Vagina (tissue), 2 donors: Measurements from ENCODE around the gene PHACTR2. TPM values are rescaled to one million over a fixed set of nuclear protein-coding genes. Genes with fewer than 3 reads are reported as not detected.

Experiments
- DNase-seq, 2 donors: peaks; one replicate each; pipeline ENCODE4 v3.0.0-alpha.2; 2017; ENCODE audit errors: extremely low spot score in 2 of 2
- H3K27ac ChIP-seq: fragments of 200-600 bp; sonication (generic); one replicate; pipeline ENCODE4 v1.5.1; 2019
- H3K27me3 ChIP-seq: fragments of 200-600 bp; sonication (generic); one replicate; pipeline ENCODE4 v1.5.1; 2019
- H3K36me3 ChIP-seq, 2 donors: fragments of 200-600 bp; sonication (generic); one replicate each; pipeline ENCODE4 v1.5.1; 2017 to 2019
- H3K4me1 ChIP-seq: fragments of 200-600 bp; sonication (generic); one replicate; pipeline ENCODE4 v1.5.1; 2019
- H3K4me3 ChIP-seq, 2 donors: fragments of 200-600 bp; sonication (generic); 1 replicate in 1 of 2; 2 replicates in 1 of 2; pipeline ENCODE4 v1.5.1; 2016 to 2019
- H3K9me3 ChIP-seq: fragments of 200-600 bp; sonication (generic); one replicate; pipeline ENCODE4 v1.5.1; 2019
- POLR2A ChIP-seq, 2 donors: fragments of 450-650 bp; IDR thresholded peaks; one replicate each; pipeline ENCODE4 v1.6.1; 2017; ENCODE audit warnings: antibody characterized with exemption in 2 of 2, mild to moderate bottlenecking in 2 of 2, moderate library complexity in 2 of 2
- POLR2AphosphoS5 ChIP-seq, 2 donors: sonication (generic); formaldehyde crosslinking; IDR thresholded peaks; one replicate each; pipeline ENCODE4 v1.9.0; 2017; ENCODE audit warnings: antibody characterized with exemption in 2 of 2, mild to moderate bottlenecking in 2 of 2, low read depth in 1 of 2; ENCODE audit not compliant: insufficient read depth in 1 of 2
- intact Hi-C: fragments of 100-400 bp; cut with DNase I; formaldehyde crosslinking; loops from one replicate; pipeline ENCODE4 v1.15.1; 2023
- total RNA-seq: library from RNA; depleted of rRNA; stranded (reverse); fragments of >200 nt; gene quantifications from one replicate; pipeline ENCODE4 v1.2.3, GENCODE V29; 2016
- TF ChIP-seq, protein P1 (sequence below), 3 experiments: fragments of 450-650 bp in 2 of 3; fragments of 200-600 bp in 1 of 3; sonication (generic) in 1 of 3; IDR thresholded peaks; one replicate each; pipeline ENCODE4 v1.5.1; 2017 to 2019; ENCODE audit warnings: antibody characterized with exemption in 3 of 3, mild to moderate bottlenecking in 2 of 3, moderate library complexity in 2 of 3

The PHACTR2 gene
- total RNA-seq, 1 donor from 2014 or later = 61.6 TPM

DNA sequence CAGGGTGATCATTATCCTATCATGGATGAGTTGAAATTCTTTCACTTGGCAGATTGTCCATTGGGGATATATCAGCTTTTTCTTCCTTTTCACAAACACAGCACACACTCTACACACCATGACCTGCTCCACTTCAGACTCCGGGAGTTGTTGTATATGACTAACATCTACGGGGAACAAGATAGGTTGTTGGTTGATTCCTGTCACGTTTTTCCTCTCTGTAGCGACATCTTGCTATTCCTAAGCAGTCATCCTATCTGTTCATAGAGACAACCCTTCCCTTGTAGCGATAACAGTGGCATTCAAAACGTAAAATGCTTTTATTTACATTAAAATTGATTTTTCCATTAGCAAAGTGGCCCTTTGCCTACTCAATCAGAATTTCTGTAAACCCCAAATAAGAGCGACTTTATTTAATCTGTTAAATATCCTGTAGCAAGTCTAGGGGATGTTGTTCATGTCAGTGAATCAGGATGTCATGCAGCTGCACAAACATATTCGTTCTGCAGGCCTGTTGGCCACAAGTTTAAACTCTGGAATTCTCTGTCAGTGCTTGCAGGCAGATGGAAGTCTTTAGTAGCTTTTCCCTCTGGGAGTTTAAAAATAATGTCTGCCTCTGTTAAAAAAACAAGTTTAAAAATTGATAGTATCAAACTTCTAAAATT lies 23.1 kb downstream of the PHACTR2 start:
- Histone ChIP-seq H3K4me1 (peaks cover 47% of the 10 kb centered on the region), H3K27ac (peak overlapping the region; percentile 60)

DNA sequence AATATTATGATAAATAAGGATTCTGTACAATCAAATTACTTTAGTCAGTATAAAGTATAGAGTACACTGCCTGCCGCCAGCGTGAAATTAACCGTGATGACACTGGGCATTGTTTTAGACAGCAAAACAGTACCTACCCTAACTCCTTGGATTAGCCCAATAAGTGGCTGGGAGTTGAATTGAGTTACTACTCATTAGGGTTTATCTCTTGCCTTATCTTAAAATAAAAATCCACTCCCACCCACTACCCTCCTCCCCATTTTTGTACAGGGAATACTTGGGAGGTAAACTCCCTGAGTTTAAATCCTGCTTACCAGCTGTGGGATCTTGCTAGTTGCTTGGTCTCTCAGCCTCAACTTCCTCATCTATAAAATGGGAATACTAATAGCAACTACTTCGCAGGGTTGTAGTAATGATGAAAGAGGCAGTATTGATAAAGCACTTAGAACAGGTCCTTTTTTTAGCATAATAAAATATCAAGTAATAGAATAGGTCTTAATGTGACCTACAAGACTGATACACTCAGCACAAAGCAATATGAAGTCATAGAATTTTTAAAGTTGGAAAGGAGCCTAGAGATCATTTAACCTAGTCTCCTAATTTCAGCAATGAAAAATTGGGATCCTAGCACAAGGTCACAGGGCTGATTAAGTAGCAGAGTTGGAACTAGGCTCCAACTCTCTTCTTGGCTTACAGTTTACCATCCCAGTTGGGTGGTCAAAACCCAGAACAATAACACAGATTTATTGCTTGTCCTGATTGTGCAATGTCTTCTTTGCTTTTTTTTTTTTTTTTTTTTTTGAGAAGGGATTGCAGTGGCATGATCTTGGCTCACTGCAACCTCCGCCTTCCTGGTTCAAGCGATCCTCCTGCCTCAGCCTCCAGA lies 23.8 kb downstream of the PHACTR2 start:
- H3K27ac ChIP-seq = peak overlapping the region; percentile 60
- no peak overlapping the region for H3K4me3 ChIP-seq
- no peaks in the 10 kb centered on the region for H3K9me3 ChIP-seq
- no peaks in the 10 kb centered on the region for H3K27me3 ChIP-seq
- no peak for DNase-seq
- intact Hi-C loops = no loop called here
- TF ChIP-seq, protein P1, sequence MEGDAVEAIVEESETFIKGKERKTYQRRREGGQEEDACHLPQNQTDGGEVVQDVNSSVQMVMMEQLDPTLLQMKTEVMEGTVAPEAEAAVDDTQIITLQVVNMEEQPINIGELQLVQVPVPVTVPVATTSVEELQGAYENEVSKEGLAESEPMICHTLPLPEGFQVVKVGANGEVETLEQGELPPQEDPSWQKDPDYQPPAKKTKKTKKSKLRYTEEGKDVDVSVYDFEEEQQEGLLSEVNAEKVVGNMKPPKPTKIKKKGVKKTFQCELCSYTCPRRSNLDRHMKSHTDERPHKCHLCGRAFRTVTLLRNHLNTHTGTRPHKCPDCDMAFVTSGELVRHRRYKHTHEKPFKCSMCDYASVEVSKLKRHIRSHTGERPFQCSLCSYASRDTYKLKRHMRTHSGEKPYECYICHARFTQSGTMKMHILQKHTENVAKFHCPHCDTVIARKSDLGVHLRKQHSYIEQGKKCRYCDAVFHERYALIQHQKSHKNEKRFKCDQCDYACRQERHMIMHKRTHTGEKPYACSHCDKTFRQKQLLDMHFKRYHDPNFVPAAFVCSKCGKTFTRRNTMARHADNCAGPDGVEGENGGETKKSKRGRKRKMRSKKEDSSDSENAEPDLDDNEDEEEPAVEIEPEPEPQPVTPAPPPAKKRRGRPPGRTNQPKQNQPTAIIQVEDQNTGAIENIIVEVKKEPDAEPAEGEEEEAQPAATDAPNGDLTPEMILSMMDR (IDR thresholded peaks at IDR 0.05) = no peak
- peak in 1 of 2 donors; percentile 13 for TF ChIP-seq POLR2AphosphoS5 (IDR thresholded peaks at IDR 0.05; ENCODE audit: insufficient read depth in 1 of 2, low read depth in 1 of 2)
- H3K4me1 ChIP-seq = peaks cover 43% of the 10 kb centered on the region
- no peaks in the 10 kb centered on the region for H3K36me3 ChIP-seq

More for the DNA sequence above, 23.1 kb downstream of the PHACTR2 start:
- TF ChIP-seq POLR2AphosphoS5 (IDR thresholded peaks at IDR 0.05; ENCODE audit: insufficient read depth in 1 of 2, low read depth in 1 of 2) = no peak
- no peak for TF ChIP-seq POLR2A (IDR thresholded peaks at IDR 0.05)
- TF ChIP-seq, protein P1 (IDR thresholded peaks at IDR 0.05) = no peak
- H3K9me3 ChIP-seq = no peaks in the 10 kb centered on the region
- H3K36me3 ChIP-seq = no peaks in the 10 kb centered on the region
- DNase-seq = no peak
- intact Hi-C loops = no loop called here
- H3K27me3 ChIP-seq = no peaks in the 10 kb centered on the region
- no peak overlapping the region for H3K4me3 ChIP-seq

DNA sequence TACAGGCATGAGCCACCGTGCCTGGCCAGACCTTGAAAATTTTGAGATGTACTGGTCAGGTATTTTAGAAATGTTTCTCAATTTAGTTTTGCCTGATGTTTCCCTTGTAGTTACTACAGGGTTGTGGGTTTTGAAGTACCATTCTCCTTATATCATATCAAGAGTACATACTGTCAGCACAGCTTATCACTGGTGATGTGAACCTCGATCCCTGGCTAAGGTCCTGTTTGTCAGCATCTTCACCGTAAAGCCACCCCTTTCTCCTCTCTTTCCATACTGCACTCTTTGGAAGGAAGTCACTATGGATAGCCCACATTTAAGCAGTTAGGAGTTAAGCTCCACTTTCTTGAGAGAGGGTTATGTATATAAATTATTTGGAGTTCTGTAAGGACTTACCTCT lies 27.8 kb downstream of the PHACTR2 start:
- Histone ChIP-seq H3K27ac (no peak overlapping the region), H3K36me3 (no peaks in the 10 kb centered on the region), H3K4me1 (peaks cover 11% of the 10 kb centered on the region), H3K9me3 (no peaks in the 10 kb centered on the region), H3K4me3 (no peak overlapping the region), H3K27me3 (no peaks in the 10 kb centered on the region)
- intact Hi-C loops = no loop called here
- TF ChIP-seq, protein P1 (IDR thresholded peaks at IDR 0.05) = no peak
- TF ChIP-seq POLR2AphosphoS5 (IDR thresholded peaks at IDR 0.05; ENCODE audit: insufficient read depth in 1 of 2, low read depth in 1 of 2) (no peak), POLR2A (IDR thresholded peaks at IDR 0.05) (no peak)
- no peak for DNase-seq

DNA sequence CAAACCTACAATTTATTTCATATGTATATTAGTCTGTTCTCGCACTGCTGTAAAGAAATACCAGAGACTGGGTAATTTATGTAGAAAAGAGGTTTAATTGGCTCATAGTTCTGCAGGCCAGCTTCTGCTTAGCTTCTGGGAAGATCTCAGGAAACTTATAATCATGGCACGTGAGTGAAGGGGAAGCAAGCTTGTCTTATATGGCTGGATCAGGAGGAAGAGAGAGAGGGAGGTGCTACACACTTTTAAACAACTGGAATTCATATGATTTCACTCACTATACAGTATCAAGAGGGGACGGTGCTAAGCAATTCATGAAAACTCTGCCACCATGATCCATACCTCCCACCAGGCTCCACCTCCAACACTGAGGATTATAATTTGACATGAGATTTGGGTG lies 29.9 kb downstream of the PHACTR2 start:
- Histone ChIP-seq H3K9me3 (no peaks in the 10 kb centered on the region), H3K27ac (no peak overlapping the region), H3K4me1 (no peaks in the 10 kb centered on the region), H3K27me3 (no peaks in the 10 kb centered on the region), H3K4me3 (no peak overlapping the region), H3K36me3 (no peaks in the 10 kb centered on the region)
- intact Hi-C loops = no loop called here
- TF ChIP-seq, protein P1 (IDR thresholded peaks at IDR 0.05) = no peak
- TF ChIP-seq POLR2A (IDR thresholded peaks at IDR 0.05) (no peak), POLR2AphosphoS5 (IDR thresholded peaks at IDR 0.05; ENCODE audit: insufficient read depth in 1 of 2, low read depth in 1 of 2) (no peak)
- DNase-seq = no peak

DNA sequence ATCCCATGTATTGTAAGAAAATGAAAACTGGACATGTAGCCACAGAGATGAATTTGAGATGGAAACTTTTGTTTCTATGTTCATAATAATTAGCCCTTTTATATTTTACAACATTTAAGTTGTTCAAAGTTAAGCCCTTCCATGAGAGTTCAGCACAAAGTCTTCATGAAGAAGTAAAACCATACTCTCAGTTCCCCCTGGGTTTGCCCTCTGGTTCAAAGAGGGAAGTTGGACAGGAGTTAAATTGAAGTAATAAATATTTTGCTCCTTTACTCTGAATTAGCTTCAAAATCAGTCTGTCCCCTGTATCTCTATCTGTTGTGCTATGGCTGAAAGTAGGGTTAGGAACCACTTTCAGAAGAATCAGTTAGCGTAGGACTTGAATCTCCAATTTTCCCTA lies 31.1 kb downstream of the PHACTR2 start:
- DNase-seq = no peak
- H3K4me1 ChIP-seq = no peaks in the 10 kb centered on the region
- no peaks in the 10 kb centered on the region for H3K9me3 ChIP-seq
- TF ChIP-seq POLR2AphosphoS5 (IDR thresholded peaks at IDR 0.05; ENCODE audit: insufficient read depth in 1 of 2, low read depth in 1 of 2) (no peak), POLR2A (IDR thresholded peaks at IDR 0.05) (no peak)
- TF ChIP-seq, protein P1 (IDR thresholded peaks at IDR 0.05) = no peak
- no peak overlapping the region for H3K27ac ChIP-seq
- intact Hi-C loops = no loop called here
- no peaks in the 10 kb centered on the region for H3K27me3 ChIP-seq
- H3K4me3 ChIP-seq = no peak overlapping the region
- H3K36me3 ChIP-seq = no peaks in the 10 kb centered on the region
